Endothelial cell of umbilical vein (primary cell): ENCODE measurements around the gene KIR2DL3.
"Not testable (repeated sequence)": the region's sequence is repeated elsewhere in the genome, so short reads cannot be mapped to it uniquely, and the experiment has no call there.

Experiments used
- EZH2 ChIP-seq: IDR thresholded peaks from 2 replicates; pipeline ENCODE4 v1.6.1; 2012; ENCODE audit warnings: borderline replicate concordance, low read depth, mild to moderate bottlenecking, moderate library complexity, low read length, inconsistent platforms; ENCODE audit not compliant: severe bottlenecking
- GATA2 ChIP-seq: IDR thresholded peaks from 2 replicates; pipeline ENCODE4 v1.7.0; 2011; ENCODE audit warnings: low read depth, mild to moderate bottlenecking, moderate library complexity, mixed read lengths, low read length; ENCODE audit not compliant: insufficient read length, insufficient read depth
- JUN ChIP-seq: IDR thresholded peaks from 2 replicates; pipeline ENCODE4 v1.6.1; 2011; ENCODE audit warnings: borderline replicate concordance, low read depth; ENCODE audit not compliant: insufficient read length, insufficient read depth
- MAX ChIP-seq: IDR thresholded peaks from 2 replicates; pipeline ENCODE4 v1.6.1; 2011; ENCODE audit not compliant: insufficient read depth, insufficient read length
- MYC ChIP-seq: IDR thresholded peaks from one replicate; pipeline ENCODE4 v1.6.1; 2011; ENCODE audit warnings: mild to moderate bottlenecking, low read depth, low read length
- POLR2A ChIP-seq: IDR thresholded peaks from 2 replicates; pipeline ENCODE4 v1.6.1; 2012; ENCODE audit warnings: low read depth, mild to moderate bottlenecking, control low read depth, low read length
- POLR2AphosphoS5 ChIP-seq: IDR thresholded peaks from 2 replicates; pipeline ENCODE4 v1.6.1; 2012; ENCODE audit warnings: low read depth, mild to moderate bottlenecking, control low read depth, low read length, moderate library complexity; ENCODE audit not compliant: insufficient read depth
- TF ChIP-seq, protein P1 (sequence below), 2 donors: IDR thresholded peaks; 1 replicate in 1 of 2; 2 replicates in 1 of 2; pipeline ENCODE4 v1.5.1; 2011; ENCODE audit warnings: low read length in 2 of 2, mild to moderate bottlenecking in 2 of 2, moderate library complexity in 2 of 2, control low read depth in 1 of 2, inconsistent platforms in 1 of 2, low read depth in 1 of 2; ENCODE audit not compliant: insufficient read depth in 1 of 2; ENCODE audit errors: extremely low read depth in 1 of 2

DNA sequence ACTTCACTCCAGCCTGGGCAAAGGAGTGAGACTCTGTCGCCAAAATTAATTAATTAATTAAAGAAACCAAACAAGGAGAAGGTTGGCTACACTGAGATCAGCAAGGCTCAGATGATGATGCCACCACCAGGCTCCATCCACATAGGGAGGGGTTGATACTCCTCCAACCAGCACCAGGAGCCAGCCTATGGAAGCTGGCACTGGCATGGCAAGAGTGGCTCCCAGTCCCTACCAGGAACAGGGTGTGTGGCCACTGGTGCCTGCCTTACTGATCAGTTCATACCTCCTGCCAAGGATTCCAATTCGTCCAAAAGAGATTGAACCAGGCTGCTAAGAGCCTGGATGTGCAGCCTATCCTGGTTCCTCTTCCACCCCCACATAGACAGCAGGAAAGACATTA is 34.4 kb downstream of the KIR2DL3 start:
- TF ChIP-seq, protein P1, sequence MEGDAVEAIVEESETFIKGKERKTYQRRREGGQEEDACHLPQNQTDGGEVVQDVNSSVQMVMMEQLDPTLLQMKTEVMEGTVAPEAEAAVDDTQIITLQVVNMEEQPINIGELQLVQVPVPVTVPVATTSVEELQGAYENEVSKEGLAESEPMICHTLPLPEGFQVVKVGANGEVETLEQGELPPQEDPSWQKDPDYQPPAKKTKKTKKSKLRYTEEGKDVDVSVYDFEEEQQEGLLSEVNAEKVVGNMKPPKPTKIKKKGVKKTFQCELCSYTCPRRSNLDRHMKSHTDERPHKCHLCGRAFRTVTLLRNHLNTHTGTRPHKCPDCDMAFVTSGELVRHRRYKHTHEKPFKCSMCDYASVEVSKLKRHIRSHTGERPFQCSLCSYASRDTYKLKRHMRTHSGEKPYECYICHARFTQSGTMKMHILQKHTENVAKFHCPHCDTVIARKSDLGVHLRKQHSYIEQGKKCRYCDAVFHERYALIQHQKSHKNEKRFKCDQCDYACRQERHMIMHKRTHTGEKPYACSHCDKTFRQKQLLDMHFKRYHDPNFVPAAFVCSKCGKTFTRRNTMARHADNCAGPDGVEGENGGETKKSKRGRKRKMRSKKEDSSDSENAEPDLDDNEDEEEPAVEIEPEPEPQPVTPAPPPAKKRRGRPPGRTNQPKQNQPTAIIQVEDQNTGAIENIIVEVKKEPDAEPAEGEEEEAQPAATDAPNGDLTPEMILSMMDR (IDR thresholded peaks at IDR 0.05; ENCODE audit: extremely low read depth in 1 of 2, insufficient read depth in 1 of 2, low read depth in 1 of 2, low read length in 2 of 2): not testable (repeated sequence)
- not testable (repeated sequence) for TF ChIP-seq EZH2, POLR2AphosphoS5, POLR2A, MYC, JUN, MAX, GATA2
